ENCODE measurements around the gene PDZRN3.

GRCh38 chr3:73529308-73530021 lies 95.3 kb downstream of the PDZRN3 start:
- TF ChIP-seq SP1 (IDR thresholded peaks at IDR 0.05) (no peak), FOXK2 (IDR thresholded peaks at IDR 0.05) (no peak), NFRKB (IDR thresholded peaks at IDR 0.05) (no peak), TARDBP (IDR thresholded peaks at IDR 0.05) (no peak), LEF1 (IDR thresholded peaks at IDR 0.05; ENCODE audit: borderline replicate concordance) (no peak), FOXM1 (IDR thresholded peaks at IDR 0.05; ENCODE audit: borderline replicate concordance) (no peak), ZNF384 (IDR thresholded peaks at IDR 0.05) (no peak), ELF4 (IDR thresholded peaks at IDR 0.05) (no peak), BHLHE40 (IDR thresholded peaks at IDR 0.05; ENCODE audit: borderline replicate concordance) (no peak), PKNOX1 (IDR thresholded peaks at IDR 0.05) (no peak), SUZ12 (IDR thresholded peaks at IDR 0.05) (no peak), HDGF (IDR thresholded peaks at IDR 0.05; ENCODE audit: borderline replicate concordance) (no peak)
